Measurements from ENCODE around the gene LPP.
A peak's percentile ranks its signal among the peaks of the same experiment; 100 is the strongest.

Gene LPP

GRCh38 chr3:188370081-188370830 is 216.3 kb downstream of the LPP start:
- ATAC-seq (replicated peaks): no peak
- no peaks in the 10 kb centered on the region for H3K9me3 Mint-ChIP-seq

DNA sequence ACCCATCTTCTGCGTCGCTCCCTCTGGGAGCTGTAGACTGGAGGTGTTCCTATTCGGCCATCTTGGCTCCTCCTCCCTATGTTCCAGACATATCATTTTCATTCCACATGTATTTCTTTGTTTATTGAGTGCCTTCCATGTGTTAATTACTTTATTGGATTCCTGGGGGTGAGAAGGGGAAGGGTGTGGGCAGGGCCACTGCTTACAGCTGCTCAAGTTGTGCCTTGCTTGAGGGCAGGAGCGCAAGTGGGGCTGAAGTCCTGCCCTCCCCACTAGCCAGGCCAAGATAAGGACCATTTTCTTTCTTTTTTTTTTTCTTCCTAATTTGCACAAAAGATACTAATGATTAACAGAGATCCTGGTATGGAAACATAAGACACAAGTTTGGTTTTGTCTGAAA is 224.8 kb downstream of the LPP start:
- H3K27ac Mint-ChIP-seq: peak overlapping the region in 1 of 2 donors; percentile 10
- H3K4me1 Mint-ChIP-seq (ENCODE audit: low read depth in 2 of 2): peaks cover 13 to 27% of the 10 kb centered on the region in 2 donors
- no peaks in the 10 kb centered on the region for H3K9me3 Mint-ChIP-seq
- no peak for DNase-seq
- no peak overlapping the region for H3K4me3 Mint-ChIP-seq
- H3K27me3 Mint-ChIP-seq: no peaks in the 10 kb centered on the region
- H3K36me3 Mint-ChIP-seq (ENCODE audit: insufficient read depth): no peaks in the 10 kb centered on the region
- ATAC-seq (replicated peaks): no peak

More at GRCh38 chr3:188370081-188370830, 216.3 kb downstream of the LPP start:
- H3K27ac Mint-ChIP-seq: peak overlapping the region in 1 of 2 donors; percentile 62
- H3K36me3 Mint-ChIP-seq (ENCODE audit: insufficient read depth): no peaks in the 10 kb centered on the region
- no peak for DNase-seq
- H3K4me1 Mint-ChIP-seq (ENCODE audit: low read depth in 2 of 2): peaks cover 8 to 22% of the 10 kb centered on the region in 2 donors
- H3K4me3 Mint-ChIP-seq: no peak overlapping the region
- H3K27me3 Mint-ChIP-seq: no peaks in the 10 kb centered on the region

GRCh38 chr3:188380252-188380651 is 226.3 kb downstream of the LPP start:
- DNase-seq: no peak
- Mint-ChIP-seq H3K36me3 (ENCODE audit: insufficient read depth) (no peaks in the 10 kb centered on the region), H3K9me3 (no peaks in the 10 kb centered on the region), H3K4me3 (no peak overlapping the region), H3K27ac (no peak overlapping the region), H3K4me1 (ENCODE audit: low read depth in 2 of 2) (peaks cover 15 to 34% of the 10 kb centered on the region in 2 donors), H3K27me3 (no peaks in the 10 kb centered on the region)
- no peak for ATAC-seq (replicated peaks)

- Mint-ChIP-seq H3K4me3 (no peak overlapping the region), H3K4me1 (ENCODE audit: low read depth in 2 of 2) (peaks cover 12 to 30% of the 10 kb centered on the region in 2 donors), H3K9me3 (no peaks in the 10 kb centered on the region), H3K27me3 (no peaks in the 10 kb centered on the region), H3K36me3 (ENCODE audit: insufficient read depth) (no peaks in the 10 kb centered on the region), H3K27ac (no peak overlapping the region)
- ATAC-seq (replicated peaks) (no peak), DNase-seq (no peak)
These were observed 226.8 kb downstream of the LPP start for GRCh38 chr3:188380722-188381121.

DNA sequence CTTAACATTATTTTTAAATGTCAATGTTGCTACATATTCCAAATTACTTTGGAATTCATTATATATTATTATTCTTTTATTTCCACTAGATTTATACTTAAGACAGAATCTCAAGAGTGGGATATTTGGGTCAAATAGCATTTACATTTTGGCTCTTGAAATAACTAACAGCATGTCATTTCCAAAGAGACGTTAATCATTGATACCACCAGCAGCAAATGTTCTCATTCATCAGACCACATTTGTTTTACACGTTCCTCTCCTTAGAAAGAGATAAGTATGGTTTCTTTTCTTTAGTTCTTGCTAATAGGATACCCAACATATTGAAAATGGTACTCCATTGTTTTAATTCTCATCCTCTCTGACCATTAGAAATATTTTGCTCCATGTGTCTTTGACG is 229.8 kb downstream of the LPP start:
- H3K4me3 Mint-ChIP-seq: no peak overlapping the region
- H3K4me1 Mint-ChIP-seq (ENCODE audit: low read depth in 2 of 2): peaks cover 11 to 30% of the 10 kb centered on the region in 2 donors
- H3K9me3 Mint-ChIP-seq: no peaks in the 10 kb centered on the region
- H3K36me3 Mint-ChIP-seq (ENCODE audit: insufficient read depth): no peaks in the 10 kb centered on the region
- ATAC-seq (replicated peaks): no peak
- H3K27ac Mint-ChIP-seq: no peak overlapping the region
- H3K27me3 Mint-ChIP-seq: no peaks in the 10 kb centered on the region
- no peak for DNase-seq

GRCh38 chr3:188385295-188385694 is 231.3 kb downstream of the LPP start:
- no peaks in the 10 kb centered on the region for H3K9me3 Mint-ChIP-seq
- peak overlapping the region in 1 of 2 donors; percentile 13 for H3K27ac Mint-ChIP-seq
- H3K4me3 Mint-ChIP-seq: no peak overlapping the region
- no peaks in the 10 kb centered on the region for H3K27me3 Mint-ChIP-seq
- DNase-seq (no peak), ATAC-seq (replicated peaks) (no peak)
- peaks cover 9 to 41% of the 10 kb centered on the region in 2 donors for H3K4me1 Mint-ChIP-seq (ENCODE audit: low read depth in 2 of 2)
- H3K36me3 Mint-ChIP-seq (ENCODE audit: insufficient read depth): no peaks in the 10 kb centered on the region

GRCh38 chr3:188389711-188390342 is 235.9 kb downstream of the LPP start:
- H3K4me1 Mint-ChIP-seq (ENCODE audit: low read depth in 2 of 2): peaks cover 16 to 27% of the 10 kb centered on the region in 2 donors
- no peaks in the 10 kb centered on the region for H3K36me3 Mint-ChIP-seq (ENCODE audit: insufficient read depth)
- H3K27me3 Mint-ChIP-seq: no peaks in the 10 kb centered on the region
- ATAC-seq (replicated peaks) (peak; percentile 72), DNase-seq (no peak)
- H3K9me3 Mint-ChIP-seq: no peaks in the 10 kb centered on the region
- peak overlapping the region; percentile 70 to 73 for H3K27ac Mint-ChIP-seq
- peak overlapping the region in 1 of 2 donors; percentile 40 for H3K4me3 Mint-ChIP-seq

DNA sequence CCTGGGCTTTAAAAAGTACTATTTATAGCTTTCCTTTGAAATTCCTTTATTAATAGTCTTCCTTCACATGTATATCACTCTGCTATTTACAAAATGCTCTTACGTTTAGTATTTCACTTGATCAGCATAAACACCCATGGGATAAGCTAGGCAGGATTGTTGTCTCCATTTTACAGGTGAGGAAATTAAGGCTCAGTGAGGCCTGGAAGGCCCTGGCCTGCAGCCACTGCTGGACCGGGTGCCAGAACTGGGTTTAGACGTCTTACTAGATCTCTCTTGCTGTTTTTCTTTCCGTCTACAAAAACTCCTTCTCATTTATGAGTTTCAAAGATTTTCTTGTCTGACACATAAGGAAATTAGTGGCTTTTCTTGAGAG is 236.4 kb downstream of the LPP start:
- no peaks in the 10 kb centered on the region for H3K36me3 Mint-ChIP-seq (ENCODE audit: insufficient read depth)
- peak overlapping the region in 1 of 2 donors; percentile 40 for H3K4me3 Mint-ChIP-seq
- H3K27ac Mint-ChIP-seq: peak overlapping the region; percentile 70 to 73
- no peaks in the 10 kb centered on the region for H3K9me3 Mint-ChIP-seq
- H3K4me1 Mint-ChIP-seq (ENCODE audit: low read depth in 2 of 2): peaks cover 14 to 22% of the 10 kb centered on the region in 2 donors
- ATAC-seq (replicated peaks): no peak
- no peaks in the 10 kb centered on the region for H3K27me3 Mint-ChIP-seq
- no peak for DNase-seq

DNA sequence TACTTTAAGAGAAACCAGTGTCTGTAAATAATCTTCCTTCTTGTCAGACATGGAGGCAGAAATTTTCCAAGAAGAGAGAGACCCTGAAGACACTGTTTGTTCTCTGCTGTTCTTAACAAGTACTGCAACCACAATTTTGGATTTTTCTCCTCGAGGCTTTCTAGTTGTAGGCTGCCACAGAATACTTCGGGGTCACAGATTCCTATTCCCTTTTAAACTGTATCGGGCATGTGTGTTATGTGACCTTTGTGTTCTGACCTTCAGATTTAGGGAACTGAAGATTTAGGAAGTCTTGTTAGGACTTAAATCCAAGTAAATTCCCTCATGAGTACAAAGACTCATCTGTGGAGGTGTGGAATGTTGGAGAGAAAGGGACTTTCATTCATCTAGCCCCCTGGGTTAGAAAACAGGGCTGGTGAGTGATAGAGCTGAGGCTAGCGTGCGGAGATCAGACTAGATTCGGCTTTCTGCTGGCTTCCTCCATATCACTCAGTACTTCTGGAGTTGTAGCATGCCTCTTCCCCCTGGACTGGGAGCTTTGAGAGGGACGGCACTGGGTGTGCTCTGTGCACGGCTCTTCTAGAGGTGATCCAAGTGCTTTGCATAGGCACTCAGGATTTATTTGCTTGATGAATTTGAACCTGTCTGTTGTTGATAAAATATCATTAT is 237.0 kb downstream of the LPP start:
- Mint-ChIP-seq H3K4me1 (ENCODE audit: low read depth in 2 of 2) (peaks cover 14 to 20% of the 10 kb centered on the region in 2 donors), H3K9me3 (no peaks in the 10 kb centered on the region), H3K4me3 (no peak overlapping the region), H3K36me3 (ENCODE audit: insufficient read depth) (no peaks in the 10 kb centered on the region), H3K27me3 (no peaks in the 10 kb centered on the region), H3K27ac (peak overlapping the region; percentile 70 to 73)
- no peak for ATAC-seq (replicated peaks)
- no peak for DNase-seq

DNA sequence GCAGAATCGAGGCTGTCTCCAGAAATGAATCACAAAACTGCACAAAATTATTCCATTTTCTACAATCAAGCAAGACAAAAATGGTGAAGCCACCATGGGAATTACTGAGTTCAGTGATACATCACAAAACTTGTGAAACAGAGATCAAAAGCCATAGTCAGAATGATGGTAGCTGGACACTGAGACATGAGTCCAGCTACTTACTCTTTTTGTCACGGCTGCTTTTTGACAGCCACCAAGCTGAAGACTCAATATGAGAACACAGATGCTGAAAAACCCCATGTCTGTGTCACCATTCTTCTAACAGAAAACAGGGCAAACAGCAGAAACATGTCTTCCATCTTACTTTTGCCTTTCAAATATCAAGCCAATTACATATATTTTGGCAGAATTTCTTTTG is 237.6 kb downstream of the LPP start:
- H3K4me3 Mint-ChIP-seq: no peak overlapping the region
- H3K9me3 Mint-ChIP-seq: no peaks in the 10 kb centered on the region
- peaks cover 14 to 18% of the 10 kb centered on the region in 2 donors for H3K4me1 Mint-ChIP-seq (ENCODE audit: low read depth in 2 of 2)
- no peaks in the 10 kb centered on the region for H3K36me3 Mint-ChIP-seq (ENCODE audit: insufficient read depth)
- DNase-seq: no peak
- no peak for ATAC-seq (replicated peaks)
- no peaks in the 10 kb centered on the region for H3K27me3 Mint-ChIP-seq
- H3K27ac Mint-ChIP-seq: no peak overlapping the region

DNA sequence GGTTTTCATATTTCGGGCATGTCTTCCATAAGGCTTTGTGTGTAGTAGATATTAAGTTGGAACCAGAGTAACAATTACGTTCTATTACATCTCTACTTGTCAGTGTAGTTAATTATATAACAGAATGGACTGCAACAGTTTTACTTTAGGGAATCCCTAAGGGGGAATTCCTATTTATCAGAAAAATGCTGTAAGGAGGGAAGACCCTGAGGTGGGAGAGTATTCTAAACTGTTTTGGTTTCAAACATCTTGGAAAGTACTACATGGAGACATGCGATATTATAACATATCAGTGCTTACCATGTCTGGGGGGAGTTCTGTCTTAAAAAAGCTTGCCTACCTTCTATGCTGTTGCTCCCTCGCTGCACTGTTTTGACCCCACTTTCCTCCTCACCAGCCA is 238.1 kb downstream of the LPP start:
- H3K4me1 Mint-ChIP-seq (ENCODE audit: low read depth in 2 of 2): peaks cover 15 to 21% of the 10 kb centered on the region in 2 donors
- ATAC-seq (replicated peaks): no peak
- DNase-seq: no peak
- H3K9me3 Mint-ChIP-seq: no peaks in the 10 kb centered on the region
- no peaks in the 10 kb centered on the region for H3K27me3 Mint-ChIP-seq
- H3K36me3 Mint-ChIP-seq (ENCODE audit: insufficient read depth): no peaks in the 10 kb centered on the region
- H3K27ac Mint-ChIP-seq: no peak overlapping the region
- H3K4me3 Mint-ChIP-seq: no peak overlapping the region

DNA sequence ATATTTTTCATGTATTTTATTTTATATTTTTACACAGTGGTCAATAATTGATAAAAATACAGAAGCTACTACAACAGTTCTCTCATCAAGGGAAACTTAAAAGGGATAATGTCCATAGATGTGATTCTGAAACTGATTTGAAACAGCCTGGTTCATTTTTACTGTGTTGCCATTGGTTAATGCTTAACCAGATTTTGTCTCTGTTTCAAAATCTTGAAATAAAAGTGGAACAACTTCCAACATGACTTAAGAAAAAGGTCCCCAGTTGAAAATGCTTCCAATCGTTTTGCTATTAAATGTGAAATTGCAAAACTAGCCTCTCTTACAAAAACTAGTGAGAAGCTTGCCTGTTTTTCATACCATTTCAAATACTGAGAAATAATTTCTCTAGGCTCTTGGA is 240.7 kb downstream of the LPP start:
- no peak for DNase-seq
- H3K4me1 Mint-ChIP-seq (ENCODE audit: low read depth in 2 of 2): peaks cover 26 to 41% of the 10 kb centered on the region in 2 donors
- H3K27ac Mint-ChIP-seq: no peak overlapping the region
- H3K36me3 Mint-ChIP-seq (ENCODE audit: insufficient read depth): no peaks in the 10 kb centered on the region
- no peak for ATAC-seq (replicated peaks)
- H3K9me3 Mint-ChIP-seq: no peaks in the 10 kb centered on the region
- no peaks in the 10 kb centered on the region for H3K27me3 Mint-ChIP-seq
- H3K4me3 Mint-ChIP-seq: no peak overlapping the region

DNA sequence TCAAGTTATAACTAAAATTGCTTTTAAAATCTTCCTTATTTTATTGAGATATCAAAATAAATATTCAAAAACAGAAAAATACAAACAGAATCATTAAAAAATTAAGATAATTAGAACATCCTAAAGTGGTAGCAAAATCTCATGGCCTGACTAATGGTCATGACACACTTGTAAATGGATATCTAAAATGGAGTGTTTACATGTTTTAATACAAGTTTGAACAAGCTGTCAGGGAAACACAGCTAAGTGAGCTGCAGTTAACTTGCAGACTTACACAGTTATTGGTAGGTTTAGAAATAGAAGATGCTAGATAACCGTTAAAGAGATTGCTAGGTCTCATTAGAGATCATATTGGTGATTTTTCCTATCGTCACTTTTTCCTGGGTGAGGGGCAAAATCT is 242.3 kb downstream of the LPP start:
- Mint-ChIP-seq H3K36me3 (ENCODE audit: insufficient read depth) (no peaks in the 10 kb centered on the region), H3K9me3 (no peaks in the 10 kb centered on the region), H3K4me3 (peak overlapping the region in 1 of 2 donors; percentile 69), H3K27me3 (no peaks in the 10 kb centered on the region), H3K27ac (peak overlapping the region in 1 of 2 donors; percentile 86), H3K4me1 (ENCODE audit: low read depth in 2 of 2) (peaks cover 24 to 51% of the 10 kb centered on the region in 2 donors)
- DNase-seq: no peak
- no peak for ATAC-seq (replicated peaks)

GRCh38 chr3:188396900-188397299 is 242.9 kb downstream of the LPP start:
- no peak for DNase-seq
- no peaks in the 10 kb centered on the region for H3K27me3 Mint-ChIP-seq
- peak overlapping the region; percentile 55 to 69 for H3K4me3 Mint-ChIP-seq
- no peak for ATAC-seq (replicated peaks)
- peaks cover 25 to 57% of the 10 kb centered on the region in 2 donors for H3K4me1 Mint-ChIP-seq (ENCODE audit: low read depth in 2 of 2)
- no peaks in the 10 kb centered on the region for H3K36me3 Mint-ChIP-seq (ENCODE audit: insufficient read depth)
- no peaks in the 10 kb centered on the region for H3K9me3 Mint-ChIP-seq
- H3K27ac Mint-ChIP-seq: peak overlapping the region; percentile 30 to 86
